B cell (primary cell): ENCODE data around the gene DDX23. TPM values are rescaled to one million over a fixed set of nuclear protein-coding genes. Genes with fewer than 3 reads are reported as not detected.

Experiments used
- ATAC-seq: fragments of 200-7000 bp; cut with Tn5 transposase; one replicate; pipeline ENCODE4 v1.10.0; 2021; ENCODE audit warnings: low read depth, mild to moderate bottlenecking, moderate number of reproducible peaks, moderate library complexity
- CTCF ChIA-PET: fragments of 350-600 bp; sonication (Branson Sonifier 250); formaldehyde crosslinking; loops from one replicate; lab custom pipeline; 2021; ENCODE audit warnings: antibody characterized with exemption, inconsistent platforms; lab: Charles Lee
- POLR2A ChIA-PET: fragments of 350-600 bp; sonication (Branson Sonifier 250); formaldehyde crosslinking; loops from one replicate; lab custom pipeline; 2021; ENCODE audit warnings: antibody characterized with exemption; lab: Charles Lee
- DNase-seq: peaks from one replicate; pipeline ENCODE4 v3.0.0; 2013
- H2AFZ ChIP-seq: 2 replicates; pipeline ENCODE4 v1.6.1; 2012; ENCODE audit warnings: mild to moderate bottlenecking, low read depth, low read length; ENCODE audit not compliant: insufficient read depth, poor library complexity, severe bottlenecking
- H3K27ac ChIP-seq, 2 donors: 1 replicate in 1 of 2; 2 replicates in 1 of 2; pipeline ENCODE4 v1.5.1; 2012 to 2013; ENCODE audit warnings: low read length in 2 of 2, mild to moderate bottlenecking in 2 of 2, moderate library complexity in 1 of 2
- H3K27me3 ChIP-seq, 4 experiments: fragments of 200-600 bp in 1 of 4; sonication (generic) in 1 of 4; replicated peaks in 1 of 4; 1 replicate in 2 of 4; 2 replicates in 2 of 4; pipeline versions ENCODE4 v1.6.1 to v1.7.0; 2013 to 2016; ENCODE audit warnings: low read length in 3 of 4, mild to moderate bottlenecking in 2 of 4, mixed read lengths in 1 of 4, moderate library complexity in 1 of 4; ENCODE audit not compliant: insufficient read depth in 4 of 4, control insufficient read depth in 3 of 4; ENCODE audit errors: control extremely low read depth in 1 of 4
- H3K36me3 ChIP-seq, 2 experiments: replicated peaks in 1 of 2; 1 replicate in 1 of 2; 2 replicates in 1 of 2; pipeline versions ENCODE4 v1.6.1 to v1.7.1; 2013; ENCODE audit warnings: low read length in 1 of 2; ENCODE audit not compliant: insufficient read depth in 2 of 2, control insufficient read depth in 1 of 2; ENCODE audit errors: control extremely low read depth in 1 of 2, extremely low read depth in 1 of 2
- H3K4me1 ChIP-seq, 2 donors: fragments of 200-600 bp in 1 of 2; sonication (generic) in 1 of 2; 1 replicate in 1 of 2; 2 replicates in 1 of 2; pipeline versions ENCODE4 v1.5.1 to v1.6.1; 2013 to 2017; ENCODE audit warnings: low read length in 2 of 2; ENCODE audit not compliant: control insufficient read depth in 2 of 2, insufficient read depth in 2 of 2
- H3K4me2 ChIP-seq: replicated peaks from 2 replicates; pipeline ENCODE3; 2012; ENCODE audit warnings: mild to moderate bottlenecking, low read depth, low read length; ENCODE audit not compliant: poor library complexity, severe bottlenecking
- H3K4me3 ChIP-seq, 5 experiments: fragments of 200-600 bp in 1 of 5; sonication (generic) in 1 of 5; 1 replicate in 3 of 5; 2 replicates in 2 of 5; pipeline versions ENCODE4 v1.5.1 to v1.7.0; 2011 to 2016; ENCODE audit warnings: low read length in 4 of 5, mild to moderate bottlenecking in 4 of 5, low read depth in 2 of 5, control low read depth in 1 of 5, moderate library complexity in 1 of 5; ENCODE audit not compliant: insufficient read depth in 1 of 5; ENCODE audit errors: control extremely low read depth in 1 of 5, extremely low read depth in 1 of 5
- H3K79me2 ChIP-seq: fragments of 200-600 bp; sonication (generic); one replicate; pipeline ENCODE4 v1.6.0; 2016; ENCODE audit warnings: low read length; ENCODE audit not compliant: control insufficient read depth, insufficient read depth
- H3K9ac ChIP-seq: fragments of 200-600 bp; sonication (generic); 2 replicates; pipeline ENCODE4 v1.6.1; 2017; ENCODE audit warnings: mild to moderate bottlenecking, low read length, moderate library complexity
- H3K9me3 ChIP-seq, 3 donors: one replicate each; pipeline versions ENCODE4 v1.6.1 to v1.7.1; 2013; ENCODE audit warnings: low read length in 2 of 3; ENCODE audit not compliant: control insufficient read depth in 2 of 3, insufficient read depth in 1 of 3; ENCODE audit errors: control extremely low read depth in 1 of 3
- H4K20me1 ChIP-seq: 2 replicates; pipeline ENCODE4 v1.6.0; 2012; ENCODE audit warnings: mild to moderate bottlenecking, low read length; ENCODE audit not compliant: insufficient read depth, control insufficient read depth, poor library complexity, severe bottlenecking
- H3K27ac Mint-ChIP-seq: one replicate; pipeline ENCODE4 v1.8.0; 2021; ENCODE audit warnings: mixed read lengths
- H3K27me3 Mint-ChIP-seq: one replicate; pipeline ENCODE4 v1.8.0; 2021; ENCODE audit warnings: mixed read lengths
- H3K4me1 Mint-ChIP-seq: one replicate; pipeline ENCODE4 v1.8.0; 2021; ENCODE audit warnings: mixed read lengths
- H3K4me3 Mint-ChIP-seq: one replicate; pipeline ENCODE4 v1.8.0; 2021; ENCODE audit warnings: mixed read lengths
- H3K9me3 Mint-ChIP-seq: one replicate; pipeline ENCODE4 v1.8.0; 2022; ENCODE audit warnings: mixed read lengths; ENCODE audit not compliant: insufficient read depth
- EZH2 ChIP-seq: IDR thresholded peaks from 2 replicates; pipeline ENCODE4 v1.6.1; 2012; ENCODE audit warnings: borderline replicate concordance, low read depth, mild to moderate bottlenecking, moderate library complexity, low read length; ENCODE audit not compliant: insufficient read depth, poor library complexity, severe bottlenecking
- WGBS: methylation state at CpG from one replicate; pipeline ENCODE4 v1.1.5; 2013; ENCODE audit warnings: missing lambda C conversion rate; ENCODE audit not compliant: insufficient coverage; 5-methylcytosine and 5-hydroxymethylcytosine counted together
- intact Hi-C: fragments of 100-400 bp; cut with micrococcal nuclease; formaldehyde crosslinking; loops from one replicate; pipeline ENCODE4 v1.10.0; 2022
- polyA plus RNA-seq: library from polyadenylated mRNA; depleted of rRNA; stranded (reverse); fragments of >200 nt; gene quantifications from 2 replicates; pipeline ENCODE4 v1.2.3, GENCODE V29; 2012
- total RNA-seq, 2 donors: library from RNA; stranded (reverse); fragments of 120-200 nt in 1 of 2; gene quantifications; 1 replicate in 1 of 2; 2 replicates in 1 of 2; pipeline versions ENCODE4 v1.2.3 to v1.2.4, GENCODE V29; 2013 to 2022
- TF ChIP-seq, protein P1 (sequence below): fragments of 200-600 bp; IDR thresholded peaks from one replicate; pipeline ENCODE4 v1.8.0; 2022; ENCODE audit warnings: antibody characterized with exemption, mild to moderate bottlenecking

The DDX23 gene
- total and polyA plus RNA-seq, 2 donors (not counting 1 experiment from before 2014, with no cell fraction given), result 76.1 to 135 TPM

DNA sequence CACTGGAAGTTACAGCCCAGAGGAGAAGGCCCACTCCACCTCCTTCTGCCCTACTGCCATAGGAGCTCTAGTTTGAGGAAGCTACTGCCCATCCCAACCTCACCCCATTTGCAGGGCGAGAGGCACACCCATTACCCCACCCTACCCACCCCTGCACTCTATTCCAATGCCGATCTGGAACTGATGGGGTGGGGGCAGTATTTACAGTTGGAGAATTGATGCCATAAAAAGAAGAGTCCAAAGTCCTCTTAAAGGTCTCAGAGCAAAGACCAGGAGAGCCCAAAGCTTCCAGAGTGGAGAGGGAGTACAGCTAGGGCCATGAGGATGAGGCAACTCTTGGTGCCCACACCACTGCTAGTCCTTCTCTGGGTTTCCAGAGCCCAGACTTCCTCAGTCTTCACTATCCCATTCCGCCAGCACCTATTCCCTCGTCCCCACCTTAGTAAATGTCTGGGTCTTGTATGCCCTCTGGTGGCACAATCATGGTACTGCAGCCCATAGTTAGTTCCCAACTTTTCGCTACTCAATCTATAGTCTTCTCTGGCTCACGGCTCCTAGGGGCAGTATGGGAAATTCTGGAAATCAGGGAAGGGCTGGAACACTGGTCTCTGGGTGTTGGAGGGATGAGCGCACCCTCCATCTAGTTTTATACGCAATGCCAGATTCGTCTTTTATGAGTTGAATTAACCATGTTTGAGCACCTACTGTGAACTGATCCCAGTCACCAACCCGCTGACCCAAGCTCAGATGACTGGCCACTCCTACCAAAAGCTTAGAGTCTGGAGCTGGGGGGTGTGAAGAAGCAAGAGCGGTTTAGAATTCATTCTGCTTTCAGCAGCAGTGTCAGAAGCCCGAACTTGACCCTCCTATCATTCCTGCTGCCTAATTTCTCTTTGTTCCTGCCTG, 56.2 kb downstream of the DDX23 start:
- Histone ChIP-seq H3K9me3 (no peaks in the 10 kb centered on the region), H3K27ac (no peak overlapping the region), H3K36me3 (no peaks in the 10 kb centered on the region), H3K9ac (no peak overlapping the region), H3K79me2 (no peaks in the 10 kb centered on the region), H4K20me1 (no peaks in the 10 kb centered on the region), H2AFZ (no peak overlapping the region), H3K27me3 (peaks cover 0 to 4% (median 0%) of the 10 kb centered on the region in 4 experiments), H3K4me2 (no peak overlapping the region), H3K4me3 (no peak overlapping the region), H3K4me1 (peaks cover 5% of the 10 kb centered on the region in 2 donors)
- intact Hi-C loops, result loop anchor here (1.0 kb wide), 1 partner anchor 43 kb away; no protein-coding TSS in a partner anchor
- Mint-ChIP-seq H3K4me3 (no peak overlapping the region), H3K9me3 (no peaks in the 10 kb centered on the region), H3K4me1 (peaks cover 9% of the 10 kb centered on the region), H3K27me3 (peaks cover 13% of the 10 kb centered on the region), H3K27ac (no peak overlapping the region)
- CTCF ChIA-PET, result interaction anchor here (0.7 to 7.9 kb wide), 18 partner anchors 9 to 1142 kb away, joined by 3 to 177 read pairs (median 4); partner anchors contain the start of gene KANSL2
- WGBS, result 38% methylated on average over 3 of the region's 12 CpGs
- POLR2A ChIA-PET, result interaction anchor here (0.5 kb wide), 1 partner anchor 518 kb away, joined by 4 read pairs; no protein-coding TSS in a partner anchor
- TF ChIP-seq EZH2, result no peak
- TF ChIP-seq, protein P1, sequence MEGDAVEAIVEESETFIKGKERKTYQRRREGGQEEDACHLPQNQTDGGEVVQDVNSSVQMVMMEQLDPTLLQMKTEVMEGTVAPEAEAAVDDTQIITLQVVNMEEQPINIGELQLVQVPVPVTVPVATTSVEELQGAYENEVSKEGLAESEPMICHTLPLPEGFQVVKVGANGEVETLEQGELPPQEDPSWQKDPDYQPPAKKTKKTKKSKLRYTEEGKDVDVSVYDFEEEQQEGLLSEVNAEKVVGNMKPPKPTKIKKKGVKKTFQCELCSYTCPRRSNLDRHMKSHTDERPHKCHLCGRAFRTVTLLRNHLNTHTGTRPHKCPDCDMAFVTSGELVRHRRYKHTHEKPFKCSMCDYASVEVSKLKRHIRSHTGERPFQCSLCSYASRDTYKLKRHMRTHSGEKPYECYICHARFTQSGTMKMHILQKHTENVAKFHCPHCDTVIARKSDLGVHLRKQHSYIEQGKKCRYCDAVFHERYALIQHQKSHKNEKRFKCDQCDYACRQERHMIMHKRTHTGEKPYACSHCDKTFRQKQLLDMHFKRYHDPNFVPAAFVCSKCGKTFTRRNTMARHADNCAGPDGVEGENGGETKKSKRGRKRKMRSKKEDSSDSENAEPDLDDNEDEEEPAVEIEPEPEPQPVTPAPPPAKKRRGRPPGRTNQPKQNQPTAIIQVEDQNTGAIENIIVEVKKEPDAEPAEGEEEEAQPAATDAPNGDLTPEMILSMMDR, result peak; percentile 98
- ATAC-seq (peak; percentile 88), DNase-seq (peak; percentile 76)
